K562 (cell line): ENCODE data around the gene MICOS13. TPM values are rescaled to one million over a fixed set of nuclear protein-coding genes. Genes with fewer than 3 reads are reported as not detected.

Source experiments
- ARID2 ChIP-seq: fragments of 450-650 bp; IDR thresholded peaks from 2 replicates; pipeline ENCODE4 v1.6.1; 2017; ENCODE audit warnings: antibody characterized with exemption, mild to moderate bottlenecking
- MYC ChIP-seq, 2 experiments: fragments of 250-450 bp in 1 of 2; sonication (Bioruptor Pico) in 1 of 2; IDR thresholded peaks; 2 replicates each; pipeline versions ENCODE4 v1.5.1 to v1.6.1; 2012 to 2021; ENCODE audit warnings: low read depth in 2 of 2, borderline replicate concordance in 1 of 2, improper control_type of control experiment in 1 of 2, low read length in 1 of 2, mild to moderate bottlenecking in 1 of 2, moderate library complexity in 1 of 2
- NFE2 ChIP-seq: IDR thresholded peaks from 2 replicates; pipeline ENCODE4 v1.6.1; 2014; ENCODE audit warnings: antibody characterized with exemption, low read depth
- PML ChIP-seq: IDR thresholded peaks from 2 replicates; pipeline ENCODE4 v1.6.1; 2012; ENCODE audit warnings: low read length, inconsistent platforms
- TAF9B ChIP-seq: fragments of 450-650 bp; IDR thresholded peaks from 2 replicates; pipeline ENCODE4 v1.6.1; 2018; ENCODE audit warnings: mild to moderate bottlenecking; ENCODE audit not compliant: partially characterized antibody
- YBX1 ChIP-seq: fragments of 450-650 bp; IDR thresholded peaks from 2 replicates; pipeline ENCODE4 v1.7.1; 2016; ENCODE audit warnings: mild to moderate bottlenecking
- ZBTB1 ChIP-seq: sonication (generic); formaldehyde crosslinking; IDR thresholded peaks from 2 replicates; pipeline ENCODE4 v1.8.1; 2023; ENCODE audit warnings: missing genetic modification reagents, low read depth, mild to moderate bottlenecking, borderline replicate concordance
- ZC3H8 ChIP-seq: fragments of 450-650 bp; IDR thresholded peaks from 2 replicates; pipeline ENCODE4 v1.6.1; 2017
- ZNF143 ChIP-seq: sonication (generic); formaldehyde crosslinking; IDR thresholded peaks from 2 replicates; pipeline ENCODE4 v1.9.0; 2022; ENCODE audit warnings: mild to moderate bottlenecking, missing genetic modification reagents
- ZZZ3 ChIP-seq: fragments of 450-650 bp; IDR thresholded peaks from 2 replicates; pipeline ENCODE4 v1.6.1; 2016; ENCODE audit warnings: antibody characterized with exemption, mild to moderate bottlenecking, moderate library complexity
- polyA plus RNA-seq, 8 experiments: library from polyadenylated mRNA; depleted of rRNA in 4 of 8; stranded (reverse) in 5 of 8; unstranded in 3 of 8; fragments of >200 nt; fragmentation: Nextera tagmentation in 2 of 8; fragmentation: Illumina TruSeq in 1 of 8; extraction: Ambion mirVana in 2 of 8; extraction: Trizol in 1 of 8; gene quantifications; 2 replicates each; pipeline versions ENCODE4 v1.2.1 to v1.2.3, GENCODE V29; 2011 to 2014; ENCODE audit warnings: inconsistent platforms in 1 of 8, missing spikeins in 1 of 8
- total RNA-seq, 7 experiments: library from RNA; depleted of rRNA in 6 of 7; stranded (reverse); fragments of >200 nt in 6 of 7; fragmentation: Illumina TruSeq in 2 of 7; extraction: Trizol in 2 of 7; gene quantifications; 2 replicates each; pipeline versions ENCODE4 v1.2.1 to v1.2.3, GENCODE V29; 2011 to 2021; ENCODE audit warnings: low replicate concordance in 1 of 7
- TF ChIP-seq, protein P1 (sequence below), 2 experiments: fragments of 450-650 bp; conservative IDR thresholded peaks; 2 replicates each; pipeline ENCODE4 v1.6.1; 2017; ENCODE audit warnings: mild to moderate bottlenecking in 2 of 2, moderate library complexity in 2 of 2
- TF ChIP-seq, protein P2 (sequence below): fragments of 450-650 bp; conservative IDR thresholded peaks from 2 replicates; pipeline ENCODE4 v1.6.1; 2016; ENCODE audit warnings: missing genetic modification characterization, low read depth, mild to moderate bottlenecking, missing compliant biosample characterization, moderate library complexity
- TF ChIP-seq, protein P3 (sequence below): fragments of 450-650 bp; IDR thresholded peaks from 2 replicates; pipeline ENCODE4 v1.6.1; 2016; ENCODE audit warnings: low read depth
- TF ChIP-seq, protein P4 (sequence below), 2 experiments: IDR thresholded peaks; 2 replicates each; pipeline ENCODE4 v1.6.1; 2011; ENCODE audit warnings: borderline replicate concordance in 1 of 2, control low read depth in 1 of 2, low read depth in 1 of 2, low read length in 1 of 2, mild to moderate bottlenecking in 1 of 2, mixed read lengths in 1 of 2, moderate library complexity in 1 of 2; ENCODE audit not compliant: insufficient read depth in 1 of 2, insufficient read length in 1 of 2, poor library complexity in 1 of 2, severe bottlenecking in 1 of 2; ENCODE audit errors: extremely low read depth in 1 of 2

MICOS13 gene
- total and polyA plus RNA-seq, 9 of the 15 experiments (the other 6 are each of a cell fraction or from before 2014, with no cell fraction given) = 15.5 to 220 (median 49.4) TPM

GRCh38 chr19:5680084-5680436 lies 256 bp downstream of the MICOS13 start (continued):
- TF ChIP-seq, protein P1, sequence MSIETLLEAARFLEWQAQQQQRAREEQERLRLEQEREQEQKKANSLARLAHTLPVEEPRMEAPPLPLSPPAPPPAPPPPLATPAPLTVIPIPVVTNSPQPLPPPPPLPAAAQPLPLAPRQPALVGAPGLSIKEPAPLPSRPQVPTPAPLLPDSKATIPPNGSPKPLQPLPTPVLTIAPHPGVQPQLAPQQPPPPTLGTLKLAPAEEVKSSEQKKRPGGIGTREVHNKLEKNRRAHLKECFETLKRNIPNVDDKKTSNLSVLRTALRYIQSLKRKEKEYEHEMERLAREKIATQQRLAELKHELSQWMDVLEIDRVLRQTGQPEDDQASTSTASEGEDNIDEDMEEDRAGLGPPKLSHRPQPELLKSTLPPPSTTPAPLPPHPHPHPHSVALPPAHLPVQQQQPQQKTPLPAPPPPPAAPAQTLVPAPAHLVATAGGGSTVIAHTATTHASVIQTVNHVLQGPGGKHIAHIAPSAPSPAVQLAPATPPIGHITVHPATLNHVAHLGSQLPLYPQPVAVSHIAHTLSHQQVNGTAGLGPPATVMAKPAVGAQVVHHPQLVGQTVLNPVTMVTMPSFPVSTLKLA (conservative IDR thresholded peaks at IDR 0.05) = no peak
- TF ChIP-seq YBX1 = no peak
- peak; percentile 51; the same call in 1 of the 2 replicates for TF ChIP-seq PML
- no peak for TF ChIP-seq ZZZ3
- no peak for TF ChIP-seq NFE2
- no peak for TF ChIP-seq TAF9B
- 0 out of 2 replicates have a peak, but pooled peaks have one; percentile 30 for TF ChIP-seq ARID2
- no peak for TF ChIP-seq MYC (IDR thresholded peaks at IDR 0.05; ENCODE audit: low read depth, low read length)
- TF ChIP-seq MYC (CRISPR knock-in tag; IDR thresholded peaks at IDR 0.05; ENCODE audit: borderline replicate concordance, low read depth) = peak; percentile 68; the same call in 1 of the 2 replicates
- TF ChIP-seq ZNF143 (CRISPR knock-in tag) = no peak
- TF ChIP-seq, protein P2, sequence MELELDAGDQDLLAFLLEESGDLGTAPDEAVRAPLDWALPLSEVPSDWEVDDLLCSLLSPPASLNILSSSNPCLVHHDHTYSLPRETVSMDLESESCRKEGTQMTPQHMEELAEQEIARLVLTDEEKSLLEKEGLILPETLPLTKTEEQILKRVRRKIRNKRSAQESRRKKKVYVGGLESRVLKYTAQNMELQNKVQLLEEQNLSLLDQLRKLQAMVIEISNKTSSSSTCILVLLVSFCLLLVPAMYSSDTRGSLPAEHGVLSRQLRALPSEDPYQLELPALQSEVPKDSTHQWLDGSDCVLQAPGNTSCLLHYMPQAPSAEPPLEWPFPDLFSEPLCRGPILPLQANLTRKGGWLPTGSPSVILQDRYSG (tag) = no peak
- TF ChIP-seq, protein P3, sequence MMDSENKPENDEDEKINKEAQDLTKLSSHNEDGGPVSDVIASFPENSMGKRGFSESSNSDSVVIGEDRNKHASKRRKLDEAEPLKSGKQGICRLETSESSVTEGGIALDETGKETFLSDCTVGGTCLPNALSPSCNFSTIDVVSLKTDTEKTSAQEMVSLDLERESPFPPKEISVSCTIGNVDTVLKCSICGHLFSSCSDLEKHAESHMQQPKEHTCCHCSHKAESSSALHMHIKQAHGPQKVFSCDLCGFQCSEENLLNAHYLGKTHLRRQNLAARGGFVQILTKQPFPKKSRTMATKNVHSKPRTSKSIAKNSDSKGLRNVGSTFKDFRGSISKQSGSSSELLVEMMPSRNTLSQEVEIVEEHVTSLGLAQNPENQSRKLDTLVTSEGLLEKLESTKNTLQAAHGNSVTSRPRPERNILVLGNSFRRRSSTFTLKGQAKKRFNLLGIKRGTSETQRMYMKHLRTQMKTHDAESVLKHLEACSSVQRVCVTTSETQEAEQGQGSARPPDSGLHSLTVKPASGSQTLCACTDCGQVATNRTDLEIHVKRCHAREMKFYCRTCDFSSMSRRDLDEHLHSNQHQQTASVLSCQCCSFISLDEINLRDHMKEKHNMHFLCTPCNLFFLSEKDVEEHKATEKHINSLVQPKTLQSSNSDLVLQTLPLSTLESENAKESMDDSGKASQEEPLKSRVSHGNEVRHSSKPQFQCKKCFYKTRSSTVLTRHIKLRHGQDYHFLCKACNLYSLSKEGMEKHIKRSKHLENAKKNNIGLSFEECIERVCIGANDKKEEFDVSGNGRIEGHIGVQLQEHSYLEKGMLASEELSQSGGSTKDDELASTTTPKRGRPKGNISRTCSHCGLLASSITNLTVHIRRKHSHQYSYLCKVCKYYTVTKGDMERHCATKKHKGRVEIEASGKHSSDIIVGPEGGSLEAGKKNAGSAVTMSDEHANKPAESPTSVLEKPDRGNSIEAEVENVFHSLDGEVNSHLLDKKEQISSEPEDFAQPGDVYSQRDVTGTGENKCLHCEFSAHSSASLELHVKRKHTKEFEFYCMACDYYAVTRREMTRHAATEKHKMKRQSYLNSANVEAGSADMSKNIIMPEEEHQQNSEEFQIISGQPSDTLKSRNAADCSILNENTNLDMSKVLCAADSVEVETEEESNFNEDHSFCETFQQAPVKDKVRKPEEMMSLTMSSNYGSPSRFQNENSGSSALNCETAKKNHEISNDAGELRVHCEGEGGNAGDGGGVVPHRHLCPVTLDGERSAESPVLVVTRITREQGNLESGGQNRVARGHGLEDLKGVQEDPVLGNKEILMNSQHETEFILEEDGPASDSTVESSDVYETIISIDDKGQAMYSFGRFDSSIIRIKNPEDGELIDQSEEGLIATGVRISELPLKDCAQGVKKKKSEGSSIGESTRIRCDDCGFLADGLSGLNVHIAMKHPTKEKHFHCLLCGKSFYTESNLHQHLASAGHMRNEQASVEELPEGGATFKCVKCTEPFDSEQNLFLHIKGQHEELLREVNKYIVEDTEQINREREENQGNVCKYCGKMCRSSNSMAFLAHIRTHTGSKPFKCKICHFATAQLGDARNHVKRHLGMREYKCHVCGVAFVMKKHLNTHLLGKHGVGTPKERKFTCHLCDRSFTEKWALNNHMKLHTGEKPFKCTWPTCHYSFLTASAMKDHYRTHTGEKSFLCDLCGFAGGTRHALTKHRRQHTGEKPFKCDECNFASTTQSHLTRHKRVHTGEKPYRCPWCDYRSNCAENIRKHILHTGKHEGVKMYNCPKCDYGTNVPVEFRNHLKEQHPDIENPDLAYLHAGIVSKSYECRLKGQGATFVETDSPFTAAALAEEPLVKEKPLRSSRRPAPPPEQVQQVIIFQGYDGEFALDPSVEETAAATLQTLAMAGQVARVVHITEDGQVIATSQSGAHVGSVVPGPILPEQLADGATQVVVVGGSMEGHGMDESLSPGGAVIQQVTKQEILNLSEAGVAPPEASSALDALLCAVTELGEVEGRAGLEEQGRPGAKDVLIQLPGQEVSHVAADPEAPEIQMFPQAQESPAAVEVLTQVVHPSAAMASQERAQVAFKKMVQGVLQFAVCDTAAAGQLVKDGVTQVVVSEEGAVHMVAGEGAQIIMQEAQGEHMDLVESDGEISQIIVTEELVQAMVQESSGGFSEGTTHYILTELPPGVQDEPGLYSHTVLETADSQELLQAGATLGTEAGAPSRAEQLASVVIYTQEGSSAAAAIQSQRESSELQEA = no peak
- no peak for TF ChIP-seq ZC3H8
- TF ChIP-seq, protein P4, sequence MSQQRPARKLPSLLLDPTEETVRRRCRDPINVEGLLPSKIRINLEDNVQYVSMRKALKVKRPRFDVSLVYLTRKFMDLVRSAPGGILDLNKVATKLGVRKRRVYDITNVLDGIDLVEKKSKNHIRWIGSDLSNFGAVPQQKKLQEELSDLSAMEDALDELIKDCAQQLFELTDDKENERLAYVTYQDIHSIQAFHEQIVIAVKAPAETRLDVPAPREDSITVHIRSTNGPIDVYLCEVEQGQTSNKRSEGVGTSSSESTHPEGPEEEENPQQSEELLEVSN (IDR thresholded peaks at IDR 0.05; ENCODE audit: borderline replicate concordance in 1 of 2, extremely low read depth in 1 of 2, insufficient read depth in 1 of 2, insufficient read length in 1 of 2, low read depth in 1 of 2, low read length in 1 of 2, poor library complexity in 1 of 2, severe bottlenecking in 1 of 2) = no peak
- no peak for TF ChIP-seq ZBTB1 (CRISPR knock-in tag)
